B cell (primary cell): ENCODE results near the gene TBC1D23. TPM values are rescaled to one million over a fixed set of nuclear protein-coding genes. Genes with fewer than 3 reads are reported as not detected.
A peak's percentile ranks its signal among the peaks of the same experiment; 100 is the strongest.

ENCODE experiments used
- ATAC-seq: fragments of 200-7000 bp; cut with Tn5 transposase; one replicate; pipeline ENCODE4 v1.10.0; 2021; ENCODE audit warnings: low read depth, mild to moderate bottlenecking, moderate number of reproducible peaks, moderate library complexity
- CTCF ChIA-PET: fragments of 350-600 bp; sonication (Branson Sonifier 250); formaldehyde crosslinking; loops from one replicate; lab custom pipeline; 2021; ENCODE audit warnings: antibody characterized with exemption, inconsistent platforms; lab: Charles Lee
- POLR2A ChIA-PET: fragments of 350-600 bp; sonication (Branson Sonifier 250); formaldehyde crosslinking; loops from one replicate; lab custom pipeline; 2021; ENCODE audit warnings: antibody characterized with exemption; lab: Charles Lee
- DNase-seq: peaks from one replicate; pipeline ENCODE4 v3.0.0; 2013
- H2AFZ ChIP-seq: 2 replicates; pipeline ENCODE4 v1.6.1; 2012; ENCODE audit warnings: mild to moderate bottlenecking, low read depth, low read length; ENCODE audit not compliant: insufficient read depth, poor library complexity, severe bottlenecking
- H3K27ac ChIP-seq, 2 donors: 1 replicate in 1 of 2; 2 replicates in 1 of 2; pipeline ENCODE4 v1.5.1; 2012 to 2013; ENCODE audit warnings: low read length in 2 of 2, mild to moderate bottlenecking in 2 of 2, moderate library complexity in 1 of 2
- H3K27me3 ChIP-seq, 4 experiments: fragments of 200-600 bp in 1 of 4; sonication (generic) in 1 of 4; replicated peaks in 1 of 4; 1 replicate in 2 of 4; 2 replicates in 2 of 4; pipeline versions ENCODE4 v1.6.1 to v1.7.0; 2013 to 2016; ENCODE audit warnings: low read length in 3 of 4, mild to moderate bottlenecking in 2 of 4, mixed read lengths in 1 of 4, moderate library complexity in 1 of 4; ENCODE audit not compliant: insufficient read depth in 4 of 4, control insufficient read depth in 3 of 4; ENCODE audit errors: control extremely low read depth in 1 of 4
- H3K36me3 ChIP-seq, 2 experiments: replicated peaks in 1 of 2; 1 replicate in 1 of 2; 2 replicates in 1 of 2; pipeline versions ENCODE4 v1.6.1 to v1.7.1; 2013; ENCODE audit warnings: low read length in 1 of 2; ENCODE audit not compliant: insufficient read depth in 2 of 2, control insufficient read depth in 1 of 2; ENCODE audit errors: control extremely low read depth in 1 of 2, extremely low read depth in 1 of 2
- H3K4me1 ChIP-seq, 2 donors: fragments of 200-600 bp in 1 of 2; sonication (generic) in 1 of 2; 1 replicate in 1 of 2; 2 replicates in 1 of 2; pipeline versions ENCODE4 v1.5.1 to v1.6.1; 2013 to 2017; ENCODE audit warnings: low read length in 2 of 2; ENCODE audit not compliant: control insufficient read depth in 2 of 2, insufficient read depth in 2 of 2
- H3K4me2 ChIP-seq: replicated peaks from 2 replicates; pipeline ENCODE3; 2012; ENCODE audit warnings: mild to moderate bottlenecking, low read depth, low read length; ENCODE audit not compliant: poor library complexity, severe bottlenecking
- H3K4me3 ChIP-seq, 5 experiments: fragments of 200-600 bp in 1 of 5; sonication (generic) in 1 of 5; 1 replicate in 3 of 5; 2 replicates in 2 of 5; pipeline versions ENCODE4 v1.5.1 to v1.7.0; 2011 to 2016; ENCODE audit warnings: low read length in 4 of 5, mild to moderate bottlenecking in 4 of 5, low read depth in 2 of 5, control low read depth in 1 of 5, moderate library complexity in 1 of 5; ENCODE audit not compliant: insufficient read depth in 1 of 5; ENCODE audit errors: control extremely low read depth in 1 of 5, extremely low read depth in 1 of 5
- H3K79me2 ChIP-seq: fragments of 200-600 bp; sonication (generic); one replicate; pipeline ENCODE4 v1.6.0; 2016; ENCODE audit warnings: low read length; ENCODE audit not compliant: control insufficient read depth, insufficient read depth
- H3K9ac ChIP-seq: fragments of 200-600 bp; sonication (generic); 2 replicates; pipeline ENCODE4 v1.6.1; 2017; ENCODE audit warnings: mild to moderate bottlenecking, low read length, moderate library complexity
- H3K9me3 ChIP-seq, 3 donors: one replicate each; pipeline versions ENCODE4 v1.6.1 to v1.7.1; 2013; ENCODE audit warnings: low read length in 2 of 3; ENCODE audit not compliant: control insufficient read depth in 2 of 3, insufficient read depth in 1 of 3; ENCODE audit errors: control extremely low read depth in 1 of 3
- H4K20me1 ChIP-seq: 2 replicates; pipeline ENCODE4 v1.6.0; 2012; ENCODE audit warnings: mild to moderate bottlenecking, low read length; ENCODE audit not compliant: insufficient read depth, control insufficient read depth, poor library complexity, severe bottlenecking
- H3K27ac Mint-ChIP-seq: one replicate; pipeline ENCODE4 v1.8.0; 2021; ENCODE audit warnings: mixed read lengths
- H3K27me3 Mint-ChIP-seq: one replicate; pipeline ENCODE4 v1.8.0; 2021; ENCODE audit warnings: mixed read lengths
- H3K4me1 Mint-ChIP-seq: one replicate; pipeline ENCODE4 v1.8.0; 2021; ENCODE audit warnings: mixed read lengths
- H3K4me3 Mint-ChIP-seq: one replicate; pipeline ENCODE4 v1.8.0; 2021; ENCODE audit warnings: mixed read lengths
- H3K9me3 Mint-ChIP-seq: one replicate; pipeline ENCODE4 v1.8.0; 2022; ENCODE audit warnings: mixed read lengths; ENCODE audit not compliant: insufficient read depth
- EZH2 ChIP-seq: IDR thresholded peaks from 2 replicates; pipeline ENCODE4 v1.6.1; 2012; ENCODE audit warnings: borderline replicate concordance, low read depth, mild to moderate bottlenecking, moderate library complexity, low read length; ENCODE audit not compliant: insufficient read depth, poor library complexity, severe bottlenecking
- WGBS: methylation state at CpG from one replicate; pipeline ENCODE4 v1.1.5; 2013; ENCODE audit warnings: missing lambda C conversion rate; ENCODE audit not compliant: insufficient coverage; 5-methylcytosine and 5-hydroxymethylcytosine counted together
- intact Hi-C: fragments of 100-400 bp; cut with micrococcal nuclease; formaldehyde crosslinking; loops from one replicate; pipeline ENCODE4 v1.10.0; 2022
- polyA plus RNA-seq: library from polyadenylated mRNA; depleted of rRNA; stranded (reverse); fragments of >200 nt; gene quantifications from 2 replicates; pipeline ENCODE4 v1.2.3, GENCODE V29; 2012
- total RNA-seq, 2 donors: library from RNA; stranded (reverse); fragments of 120-200 nt in 1 of 2; gene quantifications; 1 replicate in 1 of 2; 2 replicates in 1 of 2; pipeline versions ENCODE4 v1.2.3 to v1.2.4, GENCODE V29; 2013 to 2022
- TF ChIP-seq, protein P1 (sequence below): fragments of 200-600 bp; IDR thresholded peaks from one replicate; pipeline ENCODE4 v1.8.0; 2022; ENCODE audit warnings: antibody characterized with exemption, mild to moderate bottlenecking

The TBC1D23 gene
- total and polyA plus RNA-seq, 2 donors (not counting 1 experiment from before 2014, with no cell fraction given): 7.2 to 36.5 TPM

DNA sequence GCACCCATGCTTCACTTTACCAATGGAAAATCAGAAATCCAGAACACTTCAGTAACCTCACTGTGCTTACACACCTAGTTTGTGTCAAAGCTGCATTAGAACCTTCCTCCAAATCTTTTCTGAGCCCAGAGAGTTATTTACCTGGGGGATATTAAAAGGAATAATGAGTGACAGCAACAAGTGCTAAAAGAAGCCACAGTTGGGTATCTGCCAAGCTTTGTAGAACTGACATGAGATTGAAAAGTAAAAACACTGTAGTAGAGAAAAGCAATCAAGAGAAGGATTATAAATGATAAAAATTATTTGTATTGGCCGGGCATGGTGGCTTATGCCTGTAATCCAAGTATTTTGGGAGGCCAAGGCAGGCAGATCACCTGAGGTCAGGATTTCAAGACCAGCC, 8.8 kb upstream of the TBC1D23 start:
- Histone ChIP-seq H3K4me3 (no peak overlapping the region), H3K9me3 (no peaks in the 10 kb centered on the region), H3K9ac (no peak overlapping the region), H3K4me1 (no peaks in the 10 kb centered on the region), H2AFZ (no peak overlapping the region), H3K4me2 (no peak overlapping the region), H4K20me1 (no peaks in the 10 kb centered on the region), H3K36me3 (no peaks in the 10 kb centered on the region), H3K79me2 (no peaks in the 10 kb centered on the region), H3K27me3 (no peaks in the 10 kb centered on the region), H3K27ac (no peak overlapping the region)
- H3K27ac Mint-ChIP-seq: no peak overlapping the region
- no peaks in the 10 kb centered on the region for H3K9me3 Mint-ChIP-seq
- intact Hi-C loops: no loop called here
- H3K27me3 Mint-ChIP-seq: no peaks in the 10 kb centered on the region
- ATAC-seq (no peak), DNase-seq (no peak)
- ChIA-PET POLR2A (no interaction called here), CTCF (no interaction called here)
- no peak overlapping the region for H3K4me3 Mint-ChIP-seq
- TF ChIP-seq EZH2: no peak
- TF ChIP-seq, protein P1, sequence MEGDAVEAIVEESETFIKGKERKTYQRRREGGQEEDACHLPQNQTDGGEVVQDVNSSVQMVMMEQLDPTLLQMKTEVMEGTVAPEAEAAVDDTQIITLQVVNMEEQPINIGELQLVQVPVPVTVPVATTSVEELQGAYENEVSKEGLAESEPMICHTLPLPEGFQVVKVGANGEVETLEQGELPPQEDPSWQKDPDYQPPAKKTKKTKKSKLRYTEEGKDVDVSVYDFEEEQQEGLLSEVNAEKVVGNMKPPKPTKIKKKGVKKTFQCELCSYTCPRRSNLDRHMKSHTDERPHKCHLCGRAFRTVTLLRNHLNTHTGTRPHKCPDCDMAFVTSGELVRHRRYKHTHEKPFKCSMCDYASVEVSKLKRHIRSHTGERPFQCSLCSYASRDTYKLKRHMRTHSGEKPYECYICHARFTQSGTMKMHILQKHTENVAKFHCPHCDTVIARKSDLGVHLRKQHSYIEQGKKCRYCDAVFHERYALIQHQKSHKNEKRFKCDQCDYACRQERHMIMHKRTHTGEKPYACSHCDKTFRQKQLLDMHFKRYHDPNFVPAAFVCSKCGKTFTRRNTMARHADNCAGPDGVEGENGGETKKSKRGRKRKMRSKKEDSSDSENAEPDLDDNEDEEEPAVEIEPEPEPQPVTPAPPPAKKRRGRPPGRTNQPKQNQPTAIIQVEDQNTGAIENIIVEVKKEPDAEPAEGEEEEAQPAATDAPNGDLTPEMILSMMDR: no peak
- WGBS: 100% methylated on average over 1 of the region's 1 CpG
- no peaks in the 10 kb centered on the region for H3K4me1 Mint-ChIP-seq

DNA sequence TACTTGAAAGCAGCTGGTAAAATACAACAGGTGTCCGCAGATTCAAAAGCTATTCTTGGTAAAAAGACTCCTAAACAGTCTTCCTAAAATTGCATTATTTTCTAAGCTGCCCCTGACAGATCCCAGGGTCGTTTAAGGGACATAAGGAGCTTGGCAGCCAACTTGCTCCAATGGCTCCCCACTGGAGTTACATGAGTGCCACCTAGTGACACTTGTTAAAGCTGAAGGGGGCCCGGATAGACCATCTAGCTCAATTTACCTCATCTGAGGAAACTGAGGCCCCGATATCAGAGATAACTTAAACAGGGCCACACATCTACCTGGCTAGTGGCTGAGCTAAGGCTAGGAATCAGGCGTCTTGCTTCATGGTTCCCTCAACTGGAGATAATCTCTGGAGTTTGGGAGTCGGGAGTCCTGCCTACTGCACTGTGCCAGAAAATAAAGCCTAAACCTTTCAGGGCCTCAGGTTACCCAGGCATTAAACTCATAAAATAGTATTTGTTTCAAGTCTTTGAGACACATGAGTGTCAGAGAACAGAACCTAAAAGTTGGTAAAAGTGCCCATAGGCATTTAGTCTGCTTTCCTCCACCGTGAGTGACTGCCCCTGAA, 6.5 kb upstream of the TBC1D23 start:
- ChIA-PET POLR2A (no interaction called here), CTCF (interaction anchor here (0.8 to 7.8 kb wide), 29 partner anchors 10 to 1437 kb away, joined by 3 to 158 read pairs (median 5); partner anchors contain the start of genes CMSS1 and LNP1)
- H3K27ac Mint-ChIP-seq: no peak overlapping the region

More for the DNA sequence above, 6.5 kb upstream of the TBC1D23 start:
- Histone ChIP-seq H3K4me1 (no peaks in the 10 kb centered on the region), H3K27me3 (no peaks in the 10 kb centered on the region), H3K36me3 (no peaks in the 10 kb centered on the region), H3K9me3 (no peaks in the 10 kb centered on the region), H3K9ac (no peak overlapping the region), H3K79me2 (no peaks in the 10 kb centered on the region), H2AFZ (peak overlapping the region; percentile 1), H3K4me2 (no peak overlapping the region), H3K27ac (no peak overlapping the region), H4K20me1 (no peaks in the 10 kb centered on the region), H3K4me3 (no peak overlapping the region)
- intact Hi-C loops: loop anchor here (1.0 kb wide), 3 partner anchors 186 to 422 kb away; no protein-coding TSS in a partner anchor
- Mint-ChIP-seq H3K4me1 (no peaks in the 10 kb centered on the region), H3K9me3 (no peaks in the 10 kb centered on the region), H3K4me3 (no peak overlapping the region), H3K27me3 (no peaks in the 10 kb centered on the region)
- ATAC-seq (peak; percentile 58), DNase-seq (peak; percentile 64)
- 13% methylated on average over 3 of the region's 7 CpGs for WGBS
- TF ChIP-seq EZH2: no peak
- TF ChIP-seq, protein P1: peak; percentile 65
